Activated naive CD4-positive, alpha-beta T cell treated with anti-CD3 and anti-CD28 coated beads, Interleukin-2, amount 50 U/mL, for 24 hours (primary cell): ENCODE data around the gene ADH7.
A peak's percentile ranks its signal among the peaks of the same experiment; 100 is the strongest.

Experiments
- H3K27ac Mint-ChIP-seq: one replicate; pipeline ENCODE4 v1.8.0; 2021; ENCODE audit warnings: mild to moderate bottlenecking, mixed read lengths
- H3K27me3 Mint-ChIP-seq: one replicate; pipeline ENCODE4 v1.8.0; 2021; ENCODE audit warnings: mixed read lengths
- H3K36me3 Mint-ChIP-seq: one replicate; pipeline ENCODE4 v1.8.0; 2021; ENCODE audit warnings: mixed read lengths
- H3K4me1 Mint-ChIP-seq: one replicate; pipeline ENCODE4 v1.8.0; 2021; ENCODE audit warnings: mixed read lengths
- H3K4me3 Mint-ChIP-seq: one replicate; pipeline ENCODE4 v1.8.0; 2021; ENCODE audit warnings: mild to moderate bottlenecking, mixed read lengths
- H3K9me3 Mint-ChIP-seq: one replicate; pipeline ENCODE4 v1.8.0; 2021; ENCODE audit warnings: mixed read lengths

The ADH7 gene

GRCh38 chr4:99435154-99435553 lies at the start of gene ADH7:
Gene ADH7, minus strand, starts transcription at chr4:99435342. Its CDS starts 109 bp downstream, at chr4:99435233.
- H3K27ac Mint-ChIP-seq = no peak within 1 kb of the TSS
- no peaks in the 10 kb centered on the region for H3K4me1 Mint-ChIP-seq
- H3K27me3 Mint-ChIP-seq = peaks cover 1% of the 10 kb centered on the region
- H3K9me3 Mint-ChIP-seq = no peaks in the 10 kb centered on the region
- no peak within 1 kb of the TSS for H3K4me3 Mint-ChIP-seq
- no peaks in the 10 kb centered on the region for H3K36me3 Mint-ChIP-seq

GRCh38 chr4:99483636-99484035 lies 48.5 kb upstream of the ADH7 start:
- Mint-ChIP-seq H3K9me3 (peaks cover 15% of the 10 kb centered on the region), H3K4me1 (no peaks in the 10 kb centered on the region), H3K27ac (no peak overlapping the region), H3K27me3 (no peaks in the 10 kb centered on the region), H3K36me3 (peaks cover 9% of the 10 kb centered on the region), H3K4me3 (no peak overlapping the region)

- no peaks in the 10 kb centered on the region for H3K36me3 Mint-ChIP-seq
- H3K9me3 Mint-ChIP-seq = no peaks in the 10 kb centered on the region
- peaks cover 3% of the 10 kb centered on the region for H3K4me1 Mint-ChIP-seq
- H3K4me3 Mint-ChIP-seq = no peak overlapping the region
- peaks cover 3% of the 10 kb centered on the region for H3K27me3 Mint-ChIP-seq
- H3K27ac Mint-ChIP-seq = no peak overlapping the region
Measured at GRCh38 chr4:99473131-99473530, 38.0 kb upstream of the ADH7 start.

GRCh38 chr4:99471896-99472295 lies 36.8 kb upstream of the ADH7 start:
- peaks cover 3% of the 10 kb centered on the region for H3K27me3 Mint-ChIP-seq
- no peaks in the 10 kb centered on the region for H3K9me3 Mint-ChIP-seq
- H3K4me3 Mint-ChIP-seq = no peak overlapping the region
- no peaks in the 10 kb centered on the region for H3K36me3 Mint-ChIP-seq
- H3K4me1 Mint-ChIP-seq = peaks cover 3% of the 10 kb centered on the region
- H3K27ac Mint-ChIP-seq = no peak overlapping the region

GRCh38 chr4:99471349-99471748 lies 36.2 kb upstream of the ADH7 start:
- Mint-ChIP-seq H3K36me3 (no peaks in the 10 kb centered on the region), H3K4me1 (peaks cover 3% of the 10 kb centered on the region), H3K27ac (no peak overlapping the region), H3K9me3 (no peaks in the 10 kb centered on the region), H3K4me3 (no peak overlapping the region), H3K27me3 (peaks cover 3% of the 10 kb centered on the region)

GRCh38 chr4:99468889-99469288 lies 33.7 kb upstream of the ADH7 start:
- H3K4me3 Mint-ChIP-seq = no peak overlapping the region
- no peaks in the 10 kb centered on the region for H3K9me3 Mint-ChIP-seq
- peaks cover 4% of the 10 kb centered on the region for H3K27me3 Mint-ChIP-seq
- H3K36me3 Mint-ChIP-seq = no peaks in the 10 kb centered on the region
- H3K4me1 Mint-ChIP-seq = peaks cover 3% of the 10 kb centered on the region
- no peak overlapping the region for H3K27ac Mint-ChIP-seq

GRCh38 chr4:99467887-99468286 lies 32.7 kb upstream of the ADH7 start:
- Mint-ChIP-seq H3K9me3 (no peaks in the 10 kb centered on the region), H3K27me3 (peaks cover 4% of the 10 kb centered on the region), H3K4me1 (peaks cover 3% of the 10 kb centered on the region), H3K27ac (no peak overlapping the region), H3K36me3 (no peaks in the 10 kb centered on the region), H3K4me3 (no peak overlapping the region)

- Mint-ChIP-seq H3K27me3 (peaks cover 5% of the 10 kb centered on the region), H3K27ac (no peak overlapping the region), H3K9me3 (no peaks in the 10 kb centered on the region), H3K36me3 (no peaks in the 10 kb centered on the region), H3K4me3 (no peak overlapping the region), H3K4me1 (peaks cover 3% of the 10 kb centered on the region)
Measured at GRCh38 chr4:99463566-99463965, 28.4 kb upstream of the ADH7 start.

- Mint-ChIP-seq H3K27ac (no peak overlapping the region), H3K4me3 (no peak overlapping the region), H3K27me3 (peaks cover 3% of the 10 kb centered on the region), H3K4me1 (no peaks in the 10 kb centered on the region), H3K9me3 (no peaks in the 10 kb centered on the region), H3K36me3 (no peaks in the 10 kb centered on the region)
Measured at GRCh38 chr4:99462875-99463464, 27.8 kb upstream of the ADH7 start.

- Mint-ChIP-seq H3K27me3 (peaks cover 3% of the 10 kb centered on the region), H3K27ac (no peak overlapping the region), H3K9me3 (no peaks in the 10 kb centered on the region), H3K36me3 (no peaks in the 10 kb centered on the region), H3K4me1 (no peaks in the 10 kb centered on the region), H3K4me3 (no peak overlapping the region)
Measured at GRCh38 chr4:99461623-99462401, 26.7 kb upstream of the ADH7 start.

GRCh38 chr4:99459546-99460042 lies 24.5 kb upstream of the ADH7 start:
- Mint-ChIP-seq H3K36me3 (no peaks in the 10 kb centered on the region), H3K4me1 (no peaks in the 10 kb centered on the region), H3K27ac (no peak overlapping the region), H3K4me3 (no peak overlapping the region), H3K9me3 (no peaks in the 10 kb centered on the region), H3K27me3 (peaks cover 1% of the 10 kb centered on the region)

- Mint-ChIP-seq H3K9me3 (no peaks in the 10 kb centered on the region), H3K4me3 (no peak overlapping the region), H3K27me3 (peaks cover 1% of the 10 kb centered on the region), H3K27ac (no peak overlapping the region), H3K36me3 (no peaks in the 10 kb centered on the region), H3K4me1 (no peaks in the 10 kb centered on the region)
Measured at GRCh38 chr4:99458911-99459447, 23.8 kb upstream of the ADH7 start.

- Mint-ChIP-seq H3K27me3 (peaks cover 4% of the 10 kb centered on the region), H3K36me3 (peaks cover 2% of the 10 kb centered on the region), H3K27ac (no peak overlapping the region), H3K4me3 (no peak overlapping the region), H3K9me3 (peaks cover 6% of the 10 kb centered on the region), H3K4me1 (no peaks in the 10 kb centered on the region)
Measured at GRCh38 chr4:99457676-99458075, 22.5 kb upstream of the ADH7 start.

- Mint-ChIP-seq H3K9me3 (peaks cover 9% of the 10 kb centered on the region), H3K4me1 (no peaks in the 10 kb centered on the region), H3K27ac (no peak overlapping the region), H3K36me3 (peaks cover 4% of the 10 kb centered on the region), H3K4me3 (no peak overlapping the region), H3K27me3 (peaks cover 4% of the 10 kb centered on the region)
Measured at GRCh38 chr4:99457270-99457669, 22.1 kb upstream of the ADH7 start.

GRCh38 chr4:99447513-99447912 lies 12.4 kb upstream of the ADH7 start:
- H3K36me3 Mint-ChIP-seq = peaks cover 1% of the 10 kb centered on the region

GRCh38 chr4:99447079-99447478 lies 11.9 kb upstream of the ADH7 start:
- no peaks in the 10 kb centered on the region for H3K36me3 Mint-ChIP-seq

More at GRCh38 chr4:99447513-99447912, 12.4 kb upstream of the ADH7 start:
- H3K9me3 Mint-ChIP-seq = peaks cover 12% of the 10 kb centered on the region
- H3K4me3 Mint-ChIP-seq = no peak overlapping the region
- peaks cover 8% of the 10 kb centered on the region for H3K27me3 Mint-ChIP-seq
- peak overlapping the region; percentile 5 for H3K27ac Mint-ChIP-seq
- peaks cover 17% of the 10 kb centered on the region for H3K4me1 Mint-ChIP-seq

More at GRCh38 chr4:99447079-99447478, 11.9 kb upstream of the ADH7 start:
- Mint-ChIP-seq H3K9me3 (peaks cover 10% of the 10 kb centered on the region), H3K27me3 (peaks cover 7% of the 10 kb centered on the region), H3K4me1 (peaks cover 17% of the 10 kb centered on the region), H3K4me3 (no peak overlapping the region), H3K27ac (no peak overlapping the region)
